H9 (cell line): Measurements from ENCODE around the gene TBL1X. TPM values are rescaled to one million over a fixed set of nuclear protein-coding genes. Genes with fewer than 3 reads are reported as not detected.
A peak's percentile ranks its signal among the peaks of the same experiment; 100 is the strongest.

Experiments used
- DNase-seq: peaks from one replicate; pipeline ENCODE4 v3.0.0-alpha.2; 2017
- H2AFZ ChIP-seq: one replicate; pipeline ENCODE4 v1.6.1; 2013; ENCODE audit warnings: mild to moderate bottlenecking, low read length, control low read depth, moderate library complexity
- H2AK5ac ChIP-seq: 2 replicates; pipeline ENCODE4 v1.6.1; 2013; ENCODE audit warnings: low read length, control low read depth, mixed read lengths; ENCODE audit not compliant: insufficient read length
- H2BK120ac ChIP-seq: one replicate; pipeline ENCODE4 v1.6.1; 2013; ENCODE audit warnings: low read depth, mild to moderate bottlenecking, low read length, control low read depth, inconsistent platforms; ENCODE audit not compliant: poor library complexity, severe bottlenecking
- H2BK12ac ChIP-seq: 2 replicates; pipeline ENCODE4 v1.6.1; 2013; ENCODE audit warnings: low read length, control low read depth, mixed read lengths, low read depth; ENCODE audit not compliant: insufficient read length
- H2BK15ac ChIP-seq: 2 replicates; pipeline ENCODE4 v1.6.1; 2013; ENCODE audit warnings: low read depth, low read length, control low read depth
- H2BK20ac ChIP-seq: one replicate; pipeline ENCODE4 v1.6.1; 2013; ENCODE audit warnings: low read depth, mild to moderate bottlenecking, low read length, control low read depth, inconsistent platforms; ENCODE audit not compliant: poor library complexity, severe bottlenecking
- H2BK5ac ChIP-seq: 2 replicates; pipeline ENCODE4 v1.6.1; 2013; ENCODE audit warnings: low read length, control low read depth, mixed read lengths; ENCODE audit not compliant: insufficient read length
- H3K14ac ChIP-seq: 2 replicates; pipeline ENCODE4 v1.6.1; 2013; ENCODE audit warnings: low read length, control low read depth; ENCODE audit not compliant: insufficient read depth
- H3K18ac ChIP-seq: 2 replicates; pipeline ENCODE4 v1.6.1; 2013; ENCODE audit warnings: low read depth, mild to moderate bottlenecking, mixed read lengths, low read length, control low read depth; ENCODE audit not compliant: insufficient read length
- H3K23ac ChIP-seq: 2 replicates; pipeline ENCODE4 v1.6.1; 2013; ENCODE audit warnings: low read length, control low read depth, mixed read lengths, low read depth; ENCODE audit not compliant: insufficient read length
- H3K23me2 ChIP-seq: 2 replicates; pipeline ENCODE4 v1.6.1; 2013; ENCODE audit warnings: low read depth, mild to moderate bottlenecking, mixed read lengths, low read length, control low read depth; ENCODE audit not compliant: insufficient read length, poor library complexity, severe bottlenecking
- H3K27ac ChIP-seq: 2 replicates; pipeline ENCODE4 v1.5.1; 2013; ENCODE audit warnings: low read length, control low read depth, mixed read lengths, low read depth; ENCODE audit not compliant: insufficient read length
- H3K27me3 ChIP-seq: 2 replicates; pipeline ENCODE4 v1.6.1; 2013; ENCODE audit warnings: low read length, control low read depth, inconsistent platforms; ENCODE audit not compliant: insufficient read depth
- H3K4ac ChIP-seq: 2 replicates; pipeline ENCODE4 v1.6.1; 2013; ENCODE audit warnings: low read depth, mild to moderate bottlenecking, control low read depth, inconsistent platforms, low read length, moderate library complexity
- H3K4me1 ChIP-seq: 2 replicates; pipeline ENCODE4 v1.6.1; 2013; ENCODE audit warnings: low read length, control low read depth, inconsistent platforms; ENCODE audit not compliant: insufficient read depth
- H3K4me2 ChIP-seq: 2 replicates; pipeline ENCODE4 v1.6.1; 2013; ENCODE audit warnings: low read length, control low read depth, mixed read lengths; ENCODE audit not compliant: insufficient read length, insufficient read depth
- H3K56ac ChIP-seq: 2 replicates; pipeline ENCODE4 v1.6.1; 2013; ENCODE audit warnings: low read depth, mild to moderate bottlenecking, mixed read lengths, low read length, control low read depth; ENCODE audit not compliant: insufficient read length
- H3K79me1 ChIP-seq: 2 replicates; pipeline ENCODE4 v1.6.1; 2013; ENCODE audit warnings: low read depth, mild to moderate bottlenecking, moderate library complexity, low read length, control low read depth, inconsistent platforms; ENCODE audit not compliant: insufficient read depth, poor library complexity, severe bottlenecking
- H3K79me2 ChIP-seq: 2 replicates; pipeline ENCODE4 v1.6.1; 2013; ENCODE audit warnings: low read length, control low read depth, inconsistent platforms; ENCODE audit not compliant: insufficient read depth
- H3K9ac ChIP-seq: 2 replicates; pipeline ENCODE4 v1.6.1; 2013; ENCODE audit warnings: low read length, control low read depth, mixed read lengths; ENCODE audit not compliant: insufficient read length; ENCODE audit errors: extremely low read depth
- H3K9me3 ChIP-seq: one replicate; pipeline ENCODE4 v1.6.1; 2013; ENCODE audit warnings: low read depth, low read length, inconsistent platforms; ENCODE audit not compliant: control insufficient read depth
- H3T11ph ChIP-seq: one replicate; pipeline ENCODE4 v1.6.1; 2013; ENCODE audit warnings: mild to moderate bottlenecking, low read length, control low read depth, inconsistent platforms
- H4K20me1 ChIP-seq: one replicate; pipeline ENCODE4 v1.6.1; 2013; ENCODE audit not compliant: control insufficient read depth, insufficient read length, insufficient read depth
- H4K5ac ChIP-seq: 2 replicates; pipeline ENCODE4 v1.6.1; 2013; ENCODE audit warnings: low read depth, mild to moderate bottlenecking, mixed read lengths, low read length, control low read depth; ENCODE audit not compliant: insufficient read length
- H4K8ac ChIP-seq: replicated peaks from 2 replicates; pipeline ENCODE4 v1.6.1; 2013; ENCODE audit warnings: low read length, control low read depth, mixed read lengths, low read depth; ENCODE audit not compliant: insufficient read length
- H4K91ac ChIP-seq: 2 replicates; pipeline ENCODE4 v1.6.1; 2013; ENCODE audit warnings: low read depth, mild to moderate bottlenecking, moderate library complexity, mixed read lengths, low read length, control low read depth; ENCODE audit not compliant: insufficient read length
- H3K27ac Mint-ChIP-seq, 3 experiments: 2 replicates in 2 of 3; 3 replicates in 1 of 3; pipeline ENCODE4 v1.8.0; 2020 to 2021; ENCODE audit warnings: mixed read lengths in 3 of 3, mild to moderate bottlenecking in 1 of 3, moderate library complexity in 1 of 3
- H3K27me3 Mint-ChIP-seq: 2 replicates; pipeline ENCODE4 v1.8.0; 2021; ENCODE audit warnings: low read depth, mild to moderate bottlenecking, moderate library complexity, mixed read lengths
- H3K36me3 Mint-ChIP-seq, 3 experiments: 2 replicates in 2 of 3; 3 replicates in 1 of 3; pipeline ENCODE4 v1.8.0; 2020 to 2021; ENCODE audit warnings: low read depth in 3 of 3, mixed read lengths in 3 of 3; ENCODE audit not compliant: insufficient read depth in 1 of 3
- H3K4me1 Mint-ChIP-seq, 2 experiments: 2 replicates each; pipeline ENCODE4 v1.8.0; 2020; ENCODE audit warnings: mixed read lengths in 2 of 2
- H3K4me3 Mint-ChIP-seq, 2 experiments: 2 replicates in 1 of 2; 3 replicates in 1 of 2; pipeline ENCODE4 v1.8.0; 2020 to 2021; ENCODE audit warnings: mild to moderate bottlenecking in 2 of 2, mixed read lengths in 2 of 2, moderate library complexity in 1 of 2
- H3K9me3 Mint-ChIP-seq, 2 experiments: 2 replicates in 1 of 2; 3 replicates in 1 of 2; pipeline ENCODE4 v1.8.0; 2020; ENCODE audit warnings: mild to moderate bottlenecking in 2 of 2, mixed read lengths in 2 of 2, moderate library complexity in 1 of 2
- CTCF ChIP-seq: fragments of 200-600 bp; sonication (generic); conservative IDR thresholded peaks from 3 replicates; pipeline ENCODE4 v1.8.0; 2021; ENCODE audit warnings: antibody characterized with exemption, mild to moderate bottlenecking
- WGBS: extraction: QIAGEN DNeasy Blood & Tissue Kit; methylation state at CpG from one replicate; pipeline ENCODE4 v1.1.7; 2013; ENCODE audit warnings: missing lambda C conversion rate, low lambda C conversion rate, mixed read lengths; ENCODE audit not compliant: insufficient read length; ENCODE audit errors: extremely low coverage; 5-methylcytosine and 5-hydroxymethylcytosine counted together
- total RNA-seq: library from RNA; stranded (reverse); gene quantifications from 2 replicates; pipeline ENCODE4 v1.2.1, GENCODE V29; 2021

Gene TBL1X
- total RNA-seq, 1 experiment from 2014 or later, result 24.1 TPM

DNA sequence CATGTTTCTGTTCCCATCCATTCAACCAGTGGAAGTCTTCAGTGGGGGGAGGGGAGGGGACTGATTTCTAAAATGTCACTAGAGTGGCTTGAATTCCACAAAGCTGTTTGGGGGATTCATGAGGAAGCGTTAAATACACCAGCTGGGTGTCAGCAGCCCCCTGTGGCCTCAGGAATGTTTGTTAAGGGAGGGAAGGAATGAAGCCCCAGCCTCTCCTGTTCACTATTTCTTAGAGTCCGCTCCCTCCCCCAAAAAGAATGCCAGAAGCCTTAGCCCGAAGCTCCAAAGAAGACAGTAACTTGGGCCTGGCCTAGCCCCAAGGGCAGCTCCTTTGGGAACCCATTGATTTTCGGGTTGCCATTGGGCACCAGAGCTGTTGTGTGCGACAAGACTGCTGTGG is 324.7 kb downstream of the TBL1X start:
- Histone ChIP-seq H3K27me3 (no peaks in the 10 kb centered on the region; the same call in 1 of the 2 replicates), H3K4me1 (peaks cover 35% of the 10 kb centered on the region), H2AFZ (no peak overlapping the region), H3K27ac (peak overlapping the region; percentile 93), H2BK120ac (no peak overlapping the region), H3K79me1 (peaks cover 7% of the 10 kb centered on the region), H2BK12ac (no peak overlapping the region), H4K20me1 (peaks cover under 1% of the 10 kb centered on the region), H3K18ac (no peak overlapping the region), H4K5ac (no peak overlapping the region), H3K23ac (no peak overlapping the region), H3K56ac (no peak overlapping the region), H2BK5ac (no peak overlapping the region), H3K4me2 (peak overlapping the region; percentile 99), H3K14ac (peak overlapping the region; percentile 75), H2BK15ac (no peak overlapping the region), H3K23me2 (peaks cover 27% of the 10 kb centered on the region), H4K8ac (no peak overlapping the region), H2AK5ac (peak overlapping the region; percentile 41), H3K4ac (no peak overlapping the region), H3K9ac (no peak overlapping the region), H3T11ph (no peak overlapping the region), H4K91ac (no peak overlapping the region), H3K9me3 (no peaks in the 10 kb centered on the region), H2BK20ac (no peak overlapping the region), H3K79me2 (peaks cover 26% of the 10 kb centered on the region; the same call in 1 of the 2 replicates)
- WGBS, result no CpG with 5 or more reads among the region's 5 CpGs
- Mint-ChIP-seq H3K27me3 (peaks cover 6% of the 10 kb centered on the region), H3K27ac (peak overlapping the region; percentile 28 to 94 (median 91); a peak in 6 of 7 replicates), H3K4me1 (peaks cover 40 to 60% of the 10 kb centered on the region in 2 experiments), H3K36me3 (peaks cover 7 to 10% (median 10%) of the 10 kb centered on the region in 3 experiments; a peak in 5 of 7 replicates), H3K4me3 (peak overlapping the region; percentile 84 to 97), H3K9me3 (peaks cover 20 to 53% of the 10 kb centered on the region in 2 experiments)
- no peak for TF ChIP-seq CTCF
- DNase-seq, result no peak
